Keratinocyte (primary cell): ENCODE results near the gene GNB5. TPM values are rescaled to one million over a fixed set of nuclear protein-coding genes. Genes with fewer than 3 reads are reported as not detected.

Experiments
- DNase-seq: peaks from one replicate; pipeline ENCODE4 v3.0.0-alpha.2; 2011; ENCODE audit warnings: low read depth, missing footprints, low spot score
- FAIRE-seq: peaks from 2 replicates; lab custom pipeline; 2011; peaks lifted over from hg19 to GRCh38; lab: Jason Lieb, UNC
- H2AFZ ChIP-seq: 2 replicates; pipeline ENCODE4 v1.6.0; 2012; ENCODE audit warnings: low read length, control low read depth, inconsistent platforms; ENCODE audit not compliant: control insufficient read depth
- H3K27ac ChIP-seq: 2 replicates; pipeline ENCODE4 v1.5.1; 2011; ENCODE audit warnings: low read length; ENCODE audit not compliant: control insufficient read depth, insufficient read depth
- H3K27me3 ChIP-seq: 3 replicates; pipeline ENCODE4 v1.6.0; 2011; ENCODE audit warnings: low read length; ENCODE audit not compliant: control insufficient read depth, insufficient read depth; ENCODE audit errors: extremely low read depth
- H3K36me3 ChIP-seq, 2 experiments: 2 replicates in 1 of 2; 3 replicates in 1 of 2; pipeline ENCODE4 v1.5.1; 2011; ENCODE audit warnings: low read length in 2 of 2, mild to moderate bottlenecking in 1 of 2; ENCODE audit not compliant: control insufficient read depth in 2 of 2, insufficient read depth in 2 of 2; ENCODE audit errors: extremely low read depth in 1 of 2
- H3K4me1 ChIP-seq: 3 replicates; pipeline ENCODE4 v1.5.1; 2011; ENCODE audit warnings: low read length; ENCODE audit not compliant: control insufficient read depth, insufficient read depth; ENCODE audit errors: extremely low read depth
- H3K4me2 ChIP-seq: 3 replicates; pipeline ENCODE4 v1.6.0; 2011; ENCODE audit warnings: low read depth, low read length; ENCODE audit not compliant: control insufficient read depth, insufficient read depth; ENCODE audit errors: extremely low read depth
- H3K4me3 ChIP-seq, 3 experiments: fragments of 200-600 bp in 1 of 3; sonication (generic) in 1 of 3; 2 replicates in 2 of 3; 3 replicates in 1 of 3; pipeline ENCODE4 v1.5.1; 2011 to 2016; ENCODE audit warnings: low read length in 3 of 3, mild to moderate bottlenecking in 3 of 3, control low read depth in 2 of 3, inconsistent platforms in 1 of 3, low read depth in 1 of 3, mixed read lengths in 1 of 3, mixed run types in 1 of 3, moderate library complexity in 1 of 3; ENCODE audit not compliant: control insufficient read depth in 2 of 3, insufficient read depth in 2 of 3; ENCODE audit errors: extremely low read depth in 1 of 3
- H3K79me2 ChIP-seq: 2 replicates; pipeline ENCODE4 v1.6.0; 2012; ENCODE audit warnings: low read length; ENCODE audit not compliant: control insufficient read depth, insufficient read depth
- H3K9ac ChIP-seq: 3 replicates; pipeline ENCODE4 v1.6.0; 2011; ENCODE audit warnings: low read length; ENCODE audit not compliant: control insufficient read depth, insufficient read depth; ENCODE audit errors: extremely low read depth
- H3K9me1 ChIP-seq: 3 replicates; pipeline ENCODE4 v1.6.0; 2011; ENCODE audit warnings: low read length; ENCODE audit not compliant: control insufficient read depth, insufficient read depth; ENCODE audit errors: extremely low read depth
- H3K9me3 ChIP-seq: 2 replicates; pipeline ENCODE4 v1.5.1; 2012; ENCODE audit warnings: low read depth, low read length; ENCODE audit not compliant: control insufficient read depth
- H4K20me1 ChIP-seq: 3 replicates; pipeline ENCODE4 v1.6.0; 2011; ENCODE audit warnings: low read length; ENCODE audit not compliant: control insufficient read depth, insufficient read depth; ENCODE audit errors: extremely low read depth
- EZH2 ChIP-seq: IDR thresholded peaks from one replicate; pipeline ENCODE4 v1.6.1; 2012; ENCODE audit warnings: inconsistent platforms, mild to moderate bottlenecking, low read length, moderate library complexity
- dilution Hi-C: fragments of 300-500 bp; cut with MboI; formaldehyde crosslinking; loops from one replicate; pipeline ENCODE4 v1.7.0; 2020; ENCODE audit warnings: low sequenced_read_pairs; ENCODE audit not compliant: extremely low pct_ligation_motif_present
- polyA plus RNA-seq, 5 experiments: library from polyadenylated mRNA; depleted of rRNA in 3 of 5; stranded (reverse) in 3 of 5; stranded (forward) in 1 of 5; unstranded in 1 of 5; fragments of >200 nt; gene quantifications; 1 replicate in 1 of 5; 2 replicates in 3 of 5; 3 replicates in 1 of 5; pipeline versions ENCODE4 v1.2.1 to v1.2.3, GENCODE V29; 2011 to 2012; ENCODE audit warnings: missing spikeins in 2 of 5, low read depth in 1 of 5, low replicate concordance in 1 of 5
- TF ChIP-seq, protein P1 (sequence below), 3 experiments: IDR thresholded peaks in 1 of 3; conservative IDR thresholded peaks in 1 of 3; optimal IDR thresholded peaks in 1 of 3; 2 replicates in 2 of 3; 3 replicates in 1 of 3; pipeline versions ENCODE3 to v1.5.1; 2011; ENCODE audit warnings: low read length in 3 of 3, mild to moderate bottlenecking in 3 of 3, moderate library complexity in 2 of 3, control low read depth in 1 of 3, inconsistent platforms in 1 of 3; ENCODE audit not compliant: insufficient read depth in 2 of 3; ENCODE audit errors: extremely low read depth in 1 of 3

The GNB5 gene
- polyA plus RNA-seq, 1 donor (not counting 4 experiments of a cell fraction or from before 2014, with no cell fraction given), result 25.8 TPM

DNA sequence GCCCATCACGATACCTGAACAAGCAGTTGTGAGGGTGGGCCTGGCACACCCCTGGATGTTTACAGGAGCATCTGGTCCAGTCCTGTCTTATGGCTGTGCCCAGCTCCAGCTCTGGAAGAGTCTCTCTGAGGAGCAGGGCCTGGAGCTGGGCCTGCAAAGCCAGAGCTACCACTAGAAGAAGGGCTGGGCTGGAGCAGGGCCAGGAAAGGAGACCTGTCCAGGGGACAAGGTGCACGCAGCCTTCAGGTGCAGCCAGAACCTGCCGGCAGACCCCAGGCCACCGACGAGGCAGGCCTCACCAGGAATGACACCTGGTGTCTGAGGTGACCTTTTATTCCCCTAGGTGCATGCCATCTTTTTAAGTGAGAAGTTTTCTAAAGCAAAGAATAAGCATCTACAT, 70.2 kb downstream of the GNB5 start:
- H3K79me2 ChIP-seq, result no peaks in the 10 kb centered on the region
- H3K9me1 ChIP-seq, result no peaks in the 10 kb centered on the region
- FAIRE-seq, result no peak
- no peak overlapping the region for H3K4me3 ChIP-seq
- H3K27ac ChIP-seq, result no peak overlapping the region
- no peaks in the 10 kb centered on the region for H3K9me3 ChIP-seq
- DNase-seq, result no peak
- dilution Hi-C loops, result no loop called here
- H3K36me3 ChIP-seq, result peaks cover 0 to 2% of the 10 kb centered on the region in 2 experiments
- H3K27me3 ChIP-seq, result no peaks in the 10 kb centered on the region
- no peak overlapping the region for H2AFZ ChIP-seq
- no peak overlapping the region for H3K9ac ChIP-seq
- no peaks in the 10 kb centered on the region for H4K20me1 ChIP-seq
- H3K4me1 ChIP-seq, result peaks cover 14% of the 10 kb centered on the region
- TF ChIP-seq EZH2, result no peak
- TF ChIP-seq, protein P1, sequence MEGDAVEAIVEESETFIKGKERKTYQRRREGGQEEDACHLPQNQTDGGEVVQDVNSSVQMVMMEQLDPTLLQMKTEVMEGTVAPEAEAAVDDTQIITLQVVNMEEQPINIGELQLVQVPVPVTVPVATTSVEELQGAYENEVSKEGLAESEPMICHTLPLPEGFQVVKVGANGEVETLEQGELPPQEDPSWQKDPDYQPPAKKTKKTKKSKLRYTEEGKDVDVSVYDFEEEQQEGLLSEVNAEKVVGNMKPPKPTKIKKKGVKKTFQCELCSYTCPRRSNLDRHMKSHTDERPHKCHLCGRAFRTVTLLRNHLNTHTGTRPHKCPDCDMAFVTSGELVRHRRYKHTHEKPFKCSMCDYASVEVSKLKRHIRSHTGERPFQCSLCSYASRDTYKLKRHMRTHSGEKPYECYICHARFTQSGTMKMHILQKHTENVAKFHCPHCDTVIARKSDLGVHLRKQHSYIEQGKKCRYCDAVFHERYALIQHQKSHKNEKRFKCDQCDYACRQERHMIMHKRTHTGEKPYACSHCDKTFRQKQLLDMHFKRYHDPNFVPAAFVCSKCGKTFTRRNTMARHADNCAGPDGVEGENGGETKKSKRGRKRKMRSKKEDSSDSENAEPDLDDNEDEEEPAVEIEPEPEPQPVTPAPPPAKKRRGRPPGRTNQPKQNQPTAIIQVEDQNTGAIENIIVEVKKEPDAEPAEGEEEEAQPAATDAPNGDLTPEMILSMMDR (optimal IDR thresholded peaks at IDR 0.05 in 1 of 3, IDR thresholded peaks at IDR 0.05 in 1 of 3, conservative IDR thresholded peaks at IDR 0.05 in 1 of 3; ENCODE audit: extremely low read depth in 1 of 3, insufficient read depth in 2 of 3, low read length in 3 of 3), result no peak
- H3K4me2 ChIP-seq, result no peak overlapping the region

GRCh38 chr15:52120488-52120887, 70.7 kb downstream of the GNB5 start:
- Histone ChIP-seq H3K27me3 (no peaks in the 10 kb centered on the region), H3K4me3 (no peak overlapping the region), H4K20me1 (no peaks in the 10 kb centered on the region), H3K27ac (no peak overlapping the region), H3K9me1 (no peaks in the 10 kb centered on the region), H3K9ac (no peak overlapping the region), H3K9me3 (no peaks in the 10 kb centered on the region), H3K4me1 (peaks cover 14% of the 10 kb centered on the region), H2AFZ (no peak overlapping the region), H3K79me2 (no peaks in the 10 kb centered on the region), H3K4me2 (no peak overlapping the region), H3K36me3 (peaks cover 0 to 2% of the 10 kb centered on the region in 2 experiments)
- TF ChIP-seq, protein P1 (optimal IDR thresholded peaks at IDR 0.05 in 1 of 3, IDR thresholded peaks at IDR 0.05 in 1 of 3, conservative IDR thresholded peaks at IDR 0.05 in 1 of 3; ENCODE audit: extremely low read depth in 1 of 3, insufficient read depth in 2 of 3, low read length in 3 of 3), result no peak
- no peak for TF ChIP-seq EZH2
- dilution Hi-C loops, result no loop called here
- FAIRE-seq, result no peak
- no peak for DNase-seq
